Upper lobe of left lung (tissue), 6 donors: Measurements from ENCODE around the gene ERFL. TPM values are rescaled to one million over a fixed set of nuclear protein-coding genes. Genes with fewer than 3 reads are reported as not detected.

Source experiments
- ATAC-seq, 2 donors: fragments of 200-7000 bp; cut with Tn5 transposase; one replicate each; pipeline ENCODE4 v1.9.1; 2022; ENCODE audit warnings: mild to moderate bottlenecking in 2 of 2, moderate library complexity in 2 of 2; ENCODE audit not compliant: low FRiP score in 2 of 2
- DNase-seq, 2 donors: peaks; one replicate each; pipeline ENCODE4 v3.0.0-alpha.2; 2019 to 2020
- H3K27ac ChIP-seq, 4 donors: fragments of 200-600 bp; sonication (generic); one replicate each; pipeline ENCODE4 v1.5.1; 2016 to 2019
- H3K27me3 ChIP-seq, 4 donors: fragments of 200-600 bp; sonication (generic); one replicate each; pipeline ENCODE4 v1.5.1; 2017 to 2019
- H3K36me3 ChIP-seq, 4 donors: fragments of 200-600 bp; sonication (generic); one replicate each; pipeline ENCODE4 v1.5.1; 2016 to 2019
- H3K4me1 ChIP-seq, 4 donors: fragments of 200-600 bp; sonication (generic); one replicate each; pipeline ENCODE4 v1.5.1; 2018 to 2019
- H3K4me3 ChIP-seq, 4 donors: fragments of 200-600 bp; sonication (generic); one replicate each; pipeline ENCODE4 v1.5.1; 2017 to 2019; ENCODE audit warnings: mild to moderate bottlenecking in 2 of 4, moderate library complexity in 1 of 4
- H3K9me3 ChIP-seq, 4 donors: fragments of 200-600 bp; sonication (generic); one replicate each; pipeline ENCODE4 v1.5.1; 2018 to 2019
- EP300 ChIP-seq, 4 donors: sonication (generic); formaldehyde crosslinking; IDR thresholded peaks; one replicate each; pipeline ENCODE4 v1.5.1; 2017; ENCODE audit warnings: antibody characterized with exemption in 4 of 4, control low read depth in 2 of 4
- POLR2A ChIP-seq, 4 donors: fragments of 450-650 bp; IDR thresholded peaks; one replicate each; pipeline ENCODE4 v1.5.1; 2016 to 2017; ENCODE audit warnings: antibody characterized with exemption in 4 of 4, mild to moderate bottlenecking in 2 of 4
- POLR2AphosphoS5 ChIP-seq, 2 donors: sonication (generic); formaldehyde crosslinking; IDR thresholded peaks; one replicate each; pipeline ENCODE4 v1.5.1; 2017; ENCODE audit warnings: antibody characterized with exemption in 2 of 2
- WGBS, 2 donors: methylation state at CpG; one replicate each; pipeline ENCODE4 v1.1.5; 2017 to 2018; 5-methylcytosine and 5-hydroxymethylcytosine counted together
- total RNA-seq, 6 donors: library from RNA; depleted of rRNA in 4 of 6; stranded (reverse); fragments of >200 nt in 4 of 6; gene quantifications; one replicate each; pipeline versions ENCODE4 v1.1.0 to v1.2.1, GENCODE V29; 2016 to 2021
- TF ChIP-seq, protein P1 (sequence below), 6 experiments: fragments of 450-650 bp in 4 of 6; fragments of 200-600 bp in 2 of 6; sonication (generic) in 2 of 6; IDR thresholded peaks; one replicate each; pipeline ENCODE4 v1.5.1; 2016 to 2019; ENCODE audit warnings: antibody characterized with exemption in 6 of 6
- donor health status: DM: no; HTN: no; CAD: no; lungs with moderate emphysema.
- donor health status: DM: no; HTN: yes; CAD: no; lungs with severe emphysema.

ERFL gene
- total RNA-seq, 6 donors from 2014 or later: 0.20 to 6.3 (median 0.49) TPM; not detected in 1

DNA sequence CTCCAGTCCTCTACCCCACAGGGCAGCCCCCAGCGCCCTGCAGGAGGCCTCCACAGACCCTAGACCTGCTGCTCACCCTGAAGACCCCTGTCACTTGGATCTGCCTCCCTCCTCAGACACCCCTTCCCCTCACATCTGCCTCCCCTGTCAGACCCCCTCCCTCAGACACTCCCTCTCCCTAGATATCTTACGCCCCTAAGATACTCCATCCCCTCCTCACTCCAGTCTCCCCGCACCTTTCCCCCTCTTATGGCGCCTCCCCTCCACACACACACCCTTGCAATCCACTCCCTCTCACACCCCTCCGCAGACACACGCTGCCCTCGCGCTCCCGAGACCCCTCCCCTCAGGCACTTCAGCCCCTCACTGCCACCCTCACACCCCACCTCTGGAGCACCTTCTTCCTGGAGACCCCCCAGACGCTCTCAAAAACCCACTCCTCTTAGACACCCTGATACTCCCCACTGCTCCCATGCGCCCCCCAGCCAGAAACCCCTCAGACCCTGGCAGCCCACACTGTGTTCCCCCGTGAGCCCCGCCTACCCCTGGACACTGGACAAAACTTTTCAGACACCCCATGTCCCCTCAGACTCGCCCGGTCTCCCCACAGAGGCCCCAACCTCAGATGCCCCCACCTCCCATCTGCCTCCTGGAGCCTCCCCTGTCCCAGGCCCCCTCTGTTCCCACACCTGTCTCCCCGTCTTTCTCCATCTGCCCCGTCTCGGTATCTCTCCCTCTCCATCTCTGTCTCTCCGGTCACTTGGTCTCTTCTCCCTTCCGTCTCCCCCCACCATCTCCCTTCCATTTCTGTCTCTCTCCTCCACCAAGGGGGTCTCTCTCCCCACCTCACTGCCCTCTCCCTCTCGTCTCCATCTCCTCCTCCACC is 14.5 kb downstream of the ERFL start:
- Histone ChIP-seq H3K4me3 (no peak overlapping the region), H3K9me3 (no peaks in the 10 kb centered on the region), H3K36me3 (no peaks in the 10 kb centered on the region), H3K27me3 (peaks cover 0 to 38% (median 25%) of the 10 kb centered on the region in 4 donors), H3K27ac (no peak overlapping the region), H3K4me1 (peaks cover 5 to 31% (median 20%) of the 10 kb centered on the region in 4 donors)
- WGBS, 2 donors: 10 to 13% methylated on average over 21 of the region's 21 CpGs
- TF ChIP-seq POLR2AphosphoS5 (IDR thresholded peaks at IDR 0.05) (no peak), EP300 (IDR thresholded peaks at IDR 0.05) (no peak), POLR2A (IDR thresholded peaks at IDR 0.05) (no peak)
- TF ChIP-seq, protein P1, sequence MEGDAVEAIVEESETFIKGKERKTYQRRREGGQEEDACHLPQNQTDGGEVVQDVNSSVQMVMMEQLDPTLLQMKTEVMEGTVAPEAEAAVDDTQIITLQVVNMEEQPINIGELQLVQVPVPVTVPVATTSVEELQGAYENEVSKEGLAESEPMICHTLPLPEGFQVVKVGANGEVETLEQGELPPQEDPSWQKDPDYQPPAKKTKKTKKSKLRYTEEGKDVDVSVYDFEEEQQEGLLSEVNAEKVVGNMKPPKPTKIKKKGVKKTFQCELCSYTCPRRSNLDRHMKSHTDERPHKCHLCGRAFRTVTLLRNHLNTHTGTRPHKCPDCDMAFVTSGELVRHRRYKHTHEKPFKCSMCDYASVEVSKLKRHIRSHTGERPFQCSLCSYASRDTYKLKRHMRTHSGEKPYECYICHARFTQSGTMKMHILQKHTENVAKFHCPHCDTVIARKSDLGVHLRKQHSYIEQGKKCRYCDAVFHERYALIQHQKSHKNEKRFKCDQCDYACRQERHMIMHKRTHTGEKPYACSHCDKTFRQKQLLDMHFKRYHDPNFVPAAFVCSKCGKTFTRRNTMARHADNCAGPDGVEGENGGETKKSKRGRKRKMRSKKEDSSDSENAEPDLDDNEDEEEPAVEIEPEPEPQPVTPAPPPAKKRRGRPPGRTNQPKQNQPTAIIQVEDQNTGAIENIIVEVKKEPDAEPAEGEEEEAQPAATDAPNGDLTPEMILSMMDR (IDR thresholded peaks at IDR 0.05): no peak
- ATAC-seq (no peak), DNase-seq (no peak)

DNA sequence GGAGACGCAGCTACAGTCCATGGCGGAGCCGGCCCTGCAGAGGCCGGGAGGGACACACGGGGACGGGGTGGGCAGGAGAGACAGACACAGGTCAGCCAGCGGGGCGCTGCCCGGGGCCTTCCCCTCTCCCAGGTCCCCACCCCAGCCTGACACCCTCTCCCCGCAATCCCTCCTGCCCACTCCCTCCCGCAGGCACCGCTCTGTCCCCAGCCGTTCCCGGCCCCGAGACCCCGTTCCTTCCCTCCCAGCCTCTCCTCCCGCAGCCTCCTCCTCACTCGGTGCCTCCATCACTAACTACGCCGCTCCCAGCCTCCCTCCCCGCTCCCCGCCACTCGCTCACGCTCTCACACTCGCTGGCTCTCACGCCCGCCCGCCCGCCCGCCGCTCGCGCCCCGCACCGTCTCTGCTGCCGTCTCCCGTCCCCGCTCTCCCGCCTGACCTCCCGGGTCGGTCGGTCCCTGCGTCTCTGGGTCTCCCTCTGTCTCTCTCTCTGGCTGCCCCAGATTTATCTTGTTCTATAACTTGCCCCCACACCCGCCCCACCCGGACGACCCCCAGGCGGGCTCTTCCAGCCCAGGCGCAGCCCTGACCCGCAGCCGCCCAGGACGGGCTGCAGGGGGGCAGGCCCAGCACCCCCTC is 15.2 kb downstream of the ERFL start:
- DNase-seq: peak in 1 of 2 donors; percentile 85
- peaks cover 0 to 38% (median 25%) of the 10 kb centered on the region in 4 donors for H3K27me3 ChIP-seq
- H3K27ac ChIP-seq: no peak overlapping the region
- no peaks in the 10 kb centered on the region for H3K9me3 ChIP-seq
- 3 to 4% methylated on average over 17 to 33 of the region's 51 CpGs for WGBS, 2 donors
- ATAC-seq: peak in 1 of 2 donors; percentile 14
- peaks cover 0 to 3% (median 1%) of the 10 kb centered on the region in 4 donors for H3K36me3 ChIP-seq
- TF ChIP-seq POLR2AphosphoS5 (IDR thresholded peaks at IDR 0.05) (no peak), POLR2A (IDR thresholded peaks at IDR 0.05) (no peak), EP300 (IDR thresholded peaks at IDR 0.05) (no peak)
- TF ChIP-seq, protein P1 (IDR thresholded peaks at IDR 0.05): no peak
- H3K4me3 ChIP-seq: no peak overlapping the region
- peaks cover 5 to 31% (median 20%) of the 10 kb centered on the region in 4 donors for H3K4me1 ChIP-seq

DNA sequence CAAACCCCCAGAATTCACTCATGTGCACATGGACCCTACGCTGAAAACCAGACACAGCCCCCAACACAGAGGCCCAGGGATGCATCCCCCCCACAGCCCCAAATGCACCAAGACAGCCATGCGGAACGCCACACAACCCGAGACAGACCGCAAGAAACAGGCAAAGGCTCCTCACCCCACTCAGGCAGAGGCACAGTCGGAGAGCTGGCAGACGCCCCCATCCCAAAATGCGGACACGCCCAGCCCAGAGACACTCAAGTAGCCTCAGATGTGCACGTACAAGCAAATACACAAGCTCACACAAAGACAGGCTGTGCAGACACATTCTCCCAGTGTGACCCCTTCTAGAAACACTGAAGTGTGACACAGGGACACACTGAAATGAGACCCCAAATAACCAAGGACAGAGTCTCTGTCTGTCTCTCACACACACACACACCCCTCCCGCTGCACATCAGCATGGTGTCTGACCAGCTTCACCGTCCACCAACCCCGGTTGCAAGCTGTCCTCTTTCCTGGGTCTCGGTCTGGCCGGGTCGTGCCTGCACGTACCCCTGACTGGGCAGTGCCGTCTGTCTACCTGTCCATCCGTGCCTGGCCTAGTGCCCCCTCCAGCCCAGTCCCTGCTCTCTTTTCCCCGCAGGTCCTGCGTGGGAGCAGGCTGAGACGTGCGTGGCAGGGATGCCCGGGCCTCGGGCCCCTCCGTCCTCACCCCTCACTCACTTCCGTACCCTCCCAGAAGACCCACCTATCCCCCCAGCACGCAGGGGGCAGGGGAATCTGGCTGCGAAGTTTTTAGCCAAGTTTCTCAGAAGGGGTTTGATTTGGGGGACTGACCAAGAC is 16.1 kb downstream of the ERFL start:
- H3K4me3 ChIP-seq: no peak overlapping the region
- TF ChIP-seq EP300 (IDR thresholded peaks at IDR 0.05): no peak
- TF ChIP-seq POLR2AphosphoS5 (IDR thresholded peaks at IDR 0.05): no peak
- TF ChIP-seq, protein P1 (IDR thresholded peaks at IDR 0.05): no peak
- no peak for TF ChIP-seq POLR2A (IDR thresholded peaks at IDR 0.05)
- peaks cover 5 to 31% (median 20%) of the 10 kb centered on the region in 4 donors for H3K4me1 ChIP-seq
- no peaks in the 10 kb centered on the region for H3K9me3 ChIP-seq
- DNase-seq (no peak), ATAC-seq (peak in 1 of 2 donors; percentile 2)
- H3K27me3 ChIP-seq: peaks cover 0 to 38% (median 25%) of the 10 kb centered on the region in 4 donors
- peaks cover under 1 to 12% (median 6%) of the 10 kb centered on the region in 4 donors for H3K36me3 ChIP-seq
- 15 to 23% methylated on average over 16 to 28 of the region's 29 CpGs for WGBS, 2 donors
- no peak overlapping the region for H3K27ac ChIP-seq

DNA sequence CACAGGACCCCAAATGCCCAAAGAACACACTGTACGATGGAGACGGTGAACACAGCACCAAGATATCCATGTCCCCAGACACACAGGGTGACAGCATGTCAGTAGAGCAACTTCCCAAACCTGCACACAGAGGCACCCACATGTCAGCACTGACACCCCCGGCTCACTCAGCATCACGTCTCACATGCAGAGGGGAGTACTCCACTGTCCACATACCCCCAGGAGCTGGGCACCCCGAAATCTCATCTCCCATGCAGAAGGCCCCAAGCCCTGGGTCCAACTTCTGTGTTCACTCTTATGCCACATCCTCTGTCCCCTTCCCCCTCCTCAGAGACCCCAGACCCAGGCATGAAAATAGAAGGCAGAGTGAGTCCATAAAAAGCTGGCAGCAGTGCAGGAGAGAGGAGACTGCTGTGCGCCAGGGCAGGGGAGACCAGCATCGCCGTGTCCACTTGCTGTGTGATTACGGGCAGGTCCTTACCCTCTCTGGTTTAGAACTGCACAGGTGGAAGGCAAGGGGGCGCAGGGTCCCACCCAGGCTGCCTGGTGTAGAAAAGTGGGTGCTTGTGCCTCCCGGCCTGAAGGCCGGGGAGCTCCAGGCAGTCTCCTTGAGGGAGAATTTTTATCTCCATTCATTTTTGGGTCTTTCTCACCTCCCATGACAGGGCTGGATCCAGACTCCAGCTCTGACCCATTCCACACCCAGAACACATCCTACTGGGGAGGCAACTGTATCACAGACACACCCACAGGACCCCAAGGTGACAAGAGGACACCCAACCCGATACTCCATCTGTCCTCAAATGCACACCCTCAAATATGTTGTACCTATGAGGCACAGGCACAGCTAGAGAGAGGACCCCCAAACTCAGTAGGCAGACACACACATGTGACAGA is 17.0 kb downstream of the ERFL start:
- WGBS, 2 donors: 66 to 68% methylated on average over 4 to 13 of the region's 13 CpGs
- no peak overlapping the region for H3K4me3 ChIP-seq

More for the DNA sequence above, 17.0 kb downstream of the ERFL start:
- H3K27me3 ChIP-seq: peaks cover 0 to 38% (median 25%) of the 10 kb centered on the region in 4 donors
- ATAC-seq (no peak), DNase-seq (no peak)
- peaks cover 5 to 31% (median 22%) of the 10 kb centered on the region in 4 donors for H3K4me1 ChIP-seq
- no peak overlapping the region for H3K27ac ChIP-seq
- H3K36me3 ChIP-seq: peaks cover 9 to 21% (median 14%) of the 10 kb centered on the region in 4 donors
- H3K9me3 ChIP-seq: no peaks in the 10 kb centered on the region
- TF ChIP-seq POLR2AphosphoS5 (IDR thresholded peaks at IDR 0.05) (no peak), EP300 (IDR thresholded peaks at IDR 0.05) (no peak)
